HCT116 (cell line): ENCODE data around the gene GRIK4. TPM values are rescaled to one million over a fixed set of nuclear protein-coding genes. Genes with fewer than 3 reads are reported as not detected.

Experiments used
- ATAC-seq: fragments of 200-7000 bp; cut with Tn5 transposase; 2 replicates; pipeline ENCODE4 v1.9.1; 2020; ENCODE audit warnings: mild to moderate bottlenecking, moderate library complexity
- BruUV-seq: library from RNA; stranded (reverse); fragments of 400-500 nt; replicated peaks from 2 replicates; lab custom pipeline; 2021; lab: Mats Ljungman, UMichigan
- CTCF ChIA-PET: fragments of 300-600 bp; sonication (Branson Sonifier 250); formaldehyde crosslinking; loops from one replicate; lab custom pipeline; 2021; ENCODE audit warnings: antibody characterized with exemption; lab: Charles Lee
- POLR2A ChIA-PET: fragments of 300-600, 350-600 bp; sonication (Branson Sonifier 250); formaldehyde crosslinking; loops from one replicate; lab custom pipeline; 2021; ENCODE audit warnings: antibody characterized with exemption; lab: Charles Lee
- RAD21 ChIA-PET, 2 experiments: fragments of 300-600 bp; sonication (Branson Sonifier 250); formaldehyde crosslinking; loops; one replicate each; lab custom pipeline; 2023; ENCODE audit warnings: low total read pairs in 2 of 2; ENCODE audit not compliant: uncharacterized antibody in 2 of 2, unreplicated experiment in 2 of 2, low non-redundant PET in 1 of 2; lab: Charles Lee
- DNase-seq: peaks from one replicate; pipeline ENCODE4 v3.0.0-alpha.2; 2010; ENCODE audit warnings: low read depth, low spot score
- H2AFZ ChIP-seq: fragments of 200-600 bp; shearing (Covaris generic), sonication (generic); 2 replicates; pipeline ENCODE4 v1.6.1; 2017; ENCODE audit warnings: low read depth, mixed run types, mixed read lengths, antibody characterized with exemption, low read length; ENCODE audit not compliant: poor library complexity, severe bottlenecking
- H3K27ac ChIP-seq: 2 replicates; pipeline ENCODE4 v1.5.1; 2012; ENCODE audit warnings: low read depth, low read length
- H3K27me3 ChIP-seq: fragments of 200-600 bp; sonication (generic); 2 replicates; pipeline ENCODE4 v1.6.1; 2016; ENCODE audit warnings: mixed run types, low read length, mixed read lengths; ENCODE audit not compliant: insufficient read depth
- H3K36me3 ChIP-seq, 2 experiments: fragments of 200-500 bp in 1 of 2; fragments of 200-600 bp in 1 of 2; sonication (Bioruptor generic) in 1 of 2; sonication (generic) in 1 of 2; 2 replicates each; pipeline versions ENCODE4 v1.5.1 to v1.6.1; 2014 to 2016; ENCODE audit warnings: low read length in 2 of 2, inconsistent platforms in 1 of 2, mixed read lengths in 1 of 2, mixed run types in 1 of 2; ENCODE audit not compliant: insufficient read depth in 2 of 2, control insufficient read depth in 1 of 2
- H3K4me1 ChIP-seq, 2 experiments: fragments of 200-600 bp in 1 of 2; sonication (generic) in 1 of 2; 2 replicates each; pipeline versions ENCODE4 v1.5.1 to v1.6.1; 2012 to 2017; ENCODE audit warnings: low read length in 2 of 2, inconsistent platforms in 1 of 2, mild to moderate bottlenecking in 1 of 2, mixed read lengths in 1 of 2, mixed run types in 1 of 2, moderate library complexity in 1 of 2; ENCODE audit not compliant: insufficient read depth in 2 of 2, control insufficient read depth in 1 of 2
- H3K4me2 ChIP-seq: fragments of 200-600 bp; sonication (generic); 2 replicates; pipeline ENCODE4 v1.6.1; 2017; ENCODE audit warnings: mixed run types, low read length, mixed read lengths
- H3K4me3 ChIP-seq, 2 experiments: fragments of 200-600 bp in 1 of 2; sonication (generic) in 1 of 2; replicated peaks in 1 of 2; 2 replicates each; pipeline ENCODE4 v1.5.1; 2011 to 2016; ENCODE audit warnings: low read length in 2 of 2, control low read depth in 1 of 2, low read depth in 1 of 2, mild to moderate bottlenecking in 1 of 2, mixed read lengths in 1 of 2, mixed run types in 1 of 2
- H3K79me2 ChIP-seq: fragments of 200-600 bp; sonication (generic); 2 replicates; pipeline ENCODE4 v1.6.1; 2017; ENCODE audit warnings: mild to moderate bottlenecking, mixed run types, low read length, moderate library complexity, mixed read lengths; ENCODE audit not compliant: insufficient read depth
- H3K9ac ChIP-seq: fragments of 200-600 bp; sonication (generic); 2 replicates; pipeline ENCODE4 v1.6.1; 2016; ENCODE audit warnings: low read length, mixed read lengths
- H3K9me2 ChIP-seq: fragments of 200-600 bp; sonication (generic), shearing (Covaris generic); 2 replicates; pipeline ENCODE4 v1.6.1; 2017; ENCODE audit warnings: mixed run types, mild to moderate bottlenecking, moderate library complexity; ENCODE audit not compliant: insufficient read depth
- H3K9me3 ChIP-seq, 2 experiments: fragments of 200-500 bp in 1 of 2; fragments of 200-600 bp in 1 of 2; sonication (Bioruptor generic) in 1 of 2; sonication (generic) in 1 of 2; 2 replicates each; pipeline ENCODE4 v1.6.1; 2014 to 2017; ENCODE audit warnings: low read length in 2 of 2, mixed read lengths in 2 of 2, inconsistent platforms in 1 of 2, low read depth in 1 of 2, mild to moderate bottlenecking in 1 of 2, mixed run types in 1 of 2, moderate library complexity in 1 of 2; ENCODE audit not compliant: control insufficient read depth in 1 of 2, insufficient read depth in 1 of 2
- H4K20me1 ChIP-seq: fragments of 200-600 bp; sonication (generic), shearing (Covaris generic); 2 replicates; pipeline ENCODE4 v1.6.1; 2017; ENCODE audit warnings: mixed run types, mild to moderate bottlenecking, moderate library complexity; ENCODE audit not compliant: insufficient read depth
- ATF3 ChIP-seq: IDR thresholded peaks from 2 replicates; pipeline ENCODE4 v1.6.1; 2012
- CBX3 ChIP-seq: IDR thresholded peaks from 2 replicates; pipeline ENCODE4 v1.6.1; 2012; ENCODE audit warnings: low read depth
- CEBPB ChIP-seq: IDR thresholded peaks from 2 replicates; pipeline ENCODE4 v1.6.1; 2012; ENCODE audit warnings: low read depth
- ELF1 ChIP-seq: IDR thresholded peaks from 2 replicates; pipeline ENCODE4 v1.6.1; 2012; ENCODE audit warnings: low read depth, borderline replicate concordance
- EZH2 ChIP-seq: fragments of 200-600 bp; sonication (generic); IDR thresholded peaks from 2 replicates; pipeline ENCODE4 v1.6.1; 2017; ENCODE audit warnings: antibody characterized with exemption, mixed run types
- EZH2phosphoT487 ChIP-seq: fragments of 200-600 bp; IDR thresholded peaks from 2 replicates; pipeline ENCODE4 v1.6.1; 2018; ENCODE audit warnings: antibody characterized with exemption, borderline replicate concordance
- FOSL1 ChIP-seq: IDR thresholded peaks from 2 replicates; pipeline ENCODE4 v1.6.1; 2012; ENCODE audit warnings: low read depth
- POLR2A ChIP-seq: IDR thresholded peaks from 2 replicates; pipeline ENCODE4 v1.7.0; 2011; ENCODE audit warnings: borderline replicate concordance; ENCODE audit not compliant: insufficient read depth, insufficient read length; ENCODE audit errors: extremely low read depth
- POLR2AphosphoS5 ChIP-seq: IDR thresholded peaks from 2 replicates; pipeline ENCODE4 v1.6.1; 2011; ENCODE audit warnings: mild to moderate bottlenecking, low read depth, low read length, moderate library complexity
- RAD21 ChIP-seq: IDR thresholded peaks from 2 replicates; pipeline ENCODE4 v1.6.1; 2012; ENCODE audit warnings: low read depth, mild to moderate bottlenecking
- REST ChIP-seq: IDR thresholded peaks from 2 replicates; pipeline ENCODE4 v1.6.1; 2012; ENCODE audit warnings: low read depth
- SIN3A ChIP-seq: IDR thresholded peaks from 2 replicates; pipeline ENCODE4 v1.6.1; 2012; ENCODE audit warnings: low read depth
- SP1 ChIP-seq: IDR thresholded peaks from 2 replicates; pipeline ENCODE4 v1.6.1; 2012; ENCODE audit warnings: low read depth
- SRF ChIP-seq: IDR thresholded peaks from 2 replicates; pipeline ENCODE4 v1.6.1; 2012; ENCODE audit warnings: low read depth
- YY1 ChIP-seq: IDR thresholded peaks from 2 replicates; pipeline ENCODE4 v1.6.1; 2011; ENCODE audit warnings: low read length, low read depth, moderate library complexity, mild to moderate bottlenecking; ENCODE audit not compliant: insufficient replicate concordance; ENCODE audit errors: extremely low read depth
- ZBTB33 ChIP-seq: IDR thresholded peaks from 2 replicates; pipeline ENCODE4 v1.6.1; 2011; ENCODE audit warnings: mild to moderate bottlenecking, low read length, moderate library complexity; ENCODE audit not compliant: insufficient replicate concordance; ENCODE audit errors: extremely low read depth
- ZFX ChIP-seq: fragments of 450-650 bp; IDR thresholded peaks from 2 replicates; pipeline ENCODE4 v1.6.1; 2017
- ZNF274 ChIP-seq: fragments of 200-500 bp; sonication (Bioruptor generic); IDR thresholded peaks from 2 replicates; pipeline ENCODE4 v1.6.1; 2014; ENCODE audit warnings: mild to moderate bottlenecking, low read depth, low read length, inconsistent platforms
- intact Hi-C: fragments of 100-400 bp; cut with micrococcal nuclease; formaldehyde crosslinking; loops from 2 replicates; pipeline ENCODE4 v1.10.0; 2022
- total RNA-seq: library from RNA; stranded (reverse); gene quantifications from one replicate; pipeline ENCODE4 v1.2.1, GENCODE V29; 2021; ENCODE audit not compliant: unreplicated experiment

GRIK4 gene
- total RNA-seq, 1 experiment from 2014 or later: 0.52 TPM

GRCh38 chr11:120869097-120869496 lies 357.5 kb downstream of the GRIK4 start (continued):
- no peak for TF ChIP-seq REST
- no peak for TF ChIP-seq RAD21
- no peak for TF ChIP-seq SRF
- TF ChIP-seq YY1: no peak
- TF ChIP-seq SIN3A: no peak
- TF ChIP-seq FOSL1: no peak
- no peak for TF ChIP-seq CEBPB
- TF ChIP-seq CBX3: no peak

GRCh38 chr11:120869516-120870011 lies 358.0 kb downstream of the GRIK4 start:
- H3K27me3 ChIP-seq: peaks cover 35% of the 10 kb centered on the region
- BruUV-seq: no TSS peak
- no peaks in the 10 kb centered on the region for H3K79me2 ChIP-seq
- intact Hi-C loops: no loop called here
- H3K4me2 ChIP-seq: no peak overlapping the region
- no peak overlapping the region for H3K27ac ChIP-seq
- ChIA-PET POLR2A (no interaction called here), CTCF (no interaction called here), RAD21 (no interaction called here)
- H3K36me3 ChIP-seq: no peaks in the 10 kb centered on the region
- ATAC-seq (no peak), DNase-seq (no peak)
- no peaks in the 10 kb centered on the region for H3K9me2 ChIP-seq
- H3K4me1 ChIP-seq: no peaks in the 10 kb centered on the region
- no peak overlapping the region for H3K4me3 ChIP-seq
- TF ChIP-seq POLR2A (no peak), ZBTB33 (no peak), ZNF274 (no peak), POLR2AphosphoS5 (no peak), CEBPB (no peak), ZFX (no peak), SIN3A (no peak), FOSL1 (no peak), EZH2phosphoT487 (no peak), ATF3 (no peak), CBX3 (no peak), EZH2 (no peak), ELF1 (no peak), SP1 (no peak)
- no peak overlapping the region for H2AFZ ChIP-seq
- no peaks in the 10 kb centered on the region for H3K9me3 ChIP-seq
- H3K9ac ChIP-seq: no peak overlapping the region
- H4K20me1 ChIP-seq: no peaks in the 10 kb centered on the region
